ENCODE data around the gene MICALL1.

The MICALL1 gene

DNA sequence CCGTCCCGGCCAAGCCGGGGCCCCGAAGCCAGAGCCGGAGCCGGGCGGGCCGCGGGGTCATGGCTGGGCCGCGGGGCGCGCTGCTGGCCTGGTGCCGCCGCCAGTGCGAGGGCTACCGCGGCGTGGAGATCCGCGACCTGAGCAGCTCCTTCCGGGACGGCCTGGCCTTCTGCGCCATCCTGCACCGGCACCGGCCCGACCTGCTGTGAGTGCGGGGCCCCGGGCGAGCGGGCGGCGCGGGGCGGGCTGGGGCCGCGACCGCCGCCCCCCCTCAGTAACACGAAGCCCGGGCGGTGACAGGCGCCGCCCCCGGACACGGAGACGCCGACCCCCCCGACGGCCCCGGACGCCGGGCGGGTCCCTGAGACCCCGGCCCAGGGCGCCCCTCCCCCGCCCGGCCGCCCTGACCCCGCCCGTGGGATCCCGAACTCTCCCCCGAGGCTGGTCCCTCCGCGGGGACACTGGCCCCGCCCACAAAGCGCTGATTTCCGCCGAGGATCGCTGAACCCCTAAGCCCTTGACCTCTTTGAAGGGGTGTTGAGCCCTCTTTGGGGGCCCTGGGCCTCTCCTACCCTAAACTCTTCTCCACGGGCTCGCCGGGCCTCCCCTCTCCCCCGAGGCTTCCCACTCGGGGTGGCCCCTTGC lies 389 bp downstream of the MICALL1 start:
- peak overlapping the region; percentile 88 for H3K4me3 ChIP-seq (ENCODE audit: low read depth, low read length)
- TF ChIP-seq CTCF (IDR thresholded peaks at IDR 0.05; ENCODE audit: low read depth, low read length), result no peak

- peak overlapping the region; percentile 88 for H3K4me3 ChIP-seq (ENCODE audit: low read depth, low read length)
Measured at GRCh38 chr22:37907036-37907954, 1.2 kb downstream of the MICALL1 start.

DNA sequence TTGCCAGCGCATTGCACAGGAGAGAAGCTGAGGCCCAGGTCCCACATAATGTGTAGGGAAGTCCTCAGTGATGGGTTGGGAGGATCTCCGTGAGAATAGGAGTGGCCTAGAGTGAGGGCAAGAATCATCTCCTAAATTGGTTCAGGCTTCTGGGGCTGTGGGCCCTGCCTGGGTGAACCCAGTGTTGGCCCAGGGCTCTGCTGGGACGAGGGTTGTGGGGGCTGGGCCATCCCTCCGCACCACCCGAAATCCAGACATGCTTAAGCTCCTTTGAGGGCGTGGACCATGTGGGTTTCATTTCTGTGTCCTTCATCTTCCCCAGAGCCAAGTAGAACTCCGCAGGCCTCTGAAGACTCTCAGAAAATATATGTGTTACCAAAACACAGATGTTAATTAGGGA lies 3.7 kb downstream of the MICALL1 start:
- H3K4me3 ChIP-seq (ENCODE audit: low read depth, low read length), result no peak overlapping the region
- no peak for TF ChIP-seq CTCF (IDR thresholded peaks at IDR 0.05; ENCODE audit: low read depth, low read length)

More at GRCh38 chr22:37907036-37907954, 1.2 kb downstream of the MICALL1 start:
- TF ChIP-seq CTCF (IDR thresholded peaks at IDR 0.05; ENCODE audit: low read depth, low read length), result no peak

- no peak overlapping the region for H3K4me3 ChIP-seq (ENCODE audit: low read depth, low read length)
- TF ChIP-seq CTCF (IDR thresholded peaks at IDR 0.05; ENCODE audit: low read depth, low read length), result no peak
Measured at GRCh38 chr22:37910890-37911672, 5.0 kb downstream of the MICALL1 start.

DNA sequence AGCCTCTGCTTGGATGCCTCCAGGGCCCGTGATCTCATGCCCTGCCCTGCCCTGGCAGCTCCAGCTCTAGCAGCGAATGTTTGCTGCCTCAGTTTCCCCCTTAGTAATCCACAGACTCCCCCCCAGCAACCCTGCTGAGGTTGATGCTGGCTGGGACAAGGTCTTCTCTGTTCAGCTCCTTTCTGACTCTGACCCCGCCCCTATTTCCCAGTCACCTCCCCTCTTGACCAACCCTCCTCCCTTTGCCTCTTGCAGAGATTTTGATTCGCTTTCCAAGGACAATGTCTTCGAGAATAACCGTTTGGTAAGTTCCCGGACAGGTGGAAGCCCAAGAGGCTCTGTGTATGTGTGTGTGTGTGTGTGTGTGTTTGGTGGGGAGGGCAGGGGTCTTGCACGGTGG lies 5.6 kb downstream of the MICALL1 start:
- no peak for TF ChIP-seq CTCF (IDR thresholded peaks at IDR 0.05; ENCODE audit: low read depth, low read length)
- H3K4me3 ChIP-seq (ENCODE audit: low read depth, low read length), result no peak overlapping the region

GRCh38 chr22:37912171-37912570 lies 6.1 kb downstream of the MICALL1 start:
- no peak overlapping the region for H3K4me3 ChIP-seq (ENCODE audit: low read depth, low read length)
- TF ChIP-seq CTCF (IDR thresholded peaks at IDR 0.05; ENCODE audit: low read depth, low read length), result no peak
